ENCODE data around the gene DPAGT1. TPM values are rescaled to one million over a fixed set of nuclear protein-coding genes. Genes with fewer than 3 reads are reported as not detected.

DPAGT1 gene
- total and polyA plus RNA-seq, 2 experiments from 2014 or later: 37.2 to 52.6 TPM

GRCh38 chr11:119134389-119134978 lies 32.8 kb upstream of the DPAGT1 start:
- Histone ChIP-seq H3K79me2 (replicated peaks; ENCODE audit: insufficient read depth) (no peaks in the 10 kb centered on the region), H3K27ac (ENCODE audit: low read depth) (no peak overlapping the region), H3K4me1 (ENCODE audit: insufficient read depth) (no peaks in the 10 kb centered on the region), H4K20me1 (replicated peaks; ENCODE audit: insufficient read depth) (peaks cover 6% of the 10 kb centered on the region; the same call in 1 of the 2 replicates), H3F3A (replicated peaks; ENCODE audit: low read depth) (no peaks in the 10 kb centered on the region; the same call in 1 of the 2 replicates), H3K4me3 (no peak overlapping the region), H2AFZ (no peak overlapping the region), H3K9me2 (ENCODE audit: insufficient read depth) (no peaks in the 10 kb centered on the region), H3K4me2 (no peak overlapping the region), H3K36me3 (ENCODE audit: insufficient read depth) (peaks cover 28% of the 10 kb centered on the region), H3K27me3 (ENCODE audit: insufficient read depth) (no peaks in the 10 kb centered on the region)
- H3K36me3 Mint-ChIP-seq (ENCODE audit: low read depth): peaks cover 48% of the 10 kb centered on the region
- no peak overlapping the region for H3K27ac Mint-ChIP-seq
- peaks cover 4% of the 10 kb centered on the region for H3K27me3 Mint-ChIP-seq (ENCODE audit: insufficient read depth, low read depth, poor library complexity)
- TF ChIP-seq ZNF331 (CRISPR knock-in tag; IDR thresholded peaks at IDR 0.05; ENCODE audit: low read depth) (no peak), CTCF (conservative IDR thresholded peaks at IDR 0.05; ENCODE audit: low read depth in 2 of 2) (peak; percentile 62 to 68)
- no peaks in the 10 kb centered on the region; the same call in 2 of the 3 replicates for H3K4me1 Mint-ChIP-seq
- H3K4me3 Mint-ChIP-seq: no peak overlapping the region
- H3K9me3 Mint-ChIP-seq: no peaks in the 10 kb centered on the region
- ATAC-seq: peak; percentile 92
- DNase-seq (ENCODE audit: low spot score): peak; percentile 71

- Histone ChIP-seq H3K4me3 (no peak overlapping the region), H4K20me1 (replicated peaks; ENCODE audit: insufficient read depth) (peaks cover 11% of the 10 kb centered on the region; the same call in 1 of the 2 replicates), H3K27ac (ENCODE audit: low read depth) (no peak overlapping the region; the same call in 1 of the 2 replicates), H3K79me2 (replicated peaks; ENCODE audit: insufficient read depth) (no peaks in the 10 kb centered on the region), H3K4me2 (no peak overlapping the region), H3K27me3 (ENCODE audit: insufficient read depth) (no peaks in the 10 kb centered on the region), H3F3A (replicated peaks; ENCODE audit: low read depth) (peaks cover 3% of the 10 kb centered on the region; the same call in 1 of the 2 replicates), H3K9me2 (ENCODE audit: insufficient read depth) (no peaks in the 10 kb centered on the region), H2AFZ (no peak overlapping the region), H3K36me3 (ENCODE audit: insufficient read depth) (peaks cover 35% of the 10 kb centered on the region), H3K4me1 (ENCODE audit: insufficient read depth) (no peaks in the 10 kb centered on the region)
- peaks cover 4% of the 10 kb centered on the region; the same call in 2 of the 3 replicates for H3K4me1 Mint-ChIP-seq
- DNase-seq (ENCODE audit: low spot score) (no peak), ATAC-seq (no peak)
- no peak overlapping the region for H3K4me3 Mint-ChIP-seq
- no peaks in the 10 kb centered on the region for H3K9me3 Mint-ChIP-seq
- H3K36me3 Mint-ChIP-seq (ENCODE audit: low read depth): peaks cover 51% of the 10 kb centered on the region
- H3K27me3 Mint-ChIP-seq (ENCODE audit: insufficient read depth, low read depth, poor library complexity): peaks cover 4% of the 10 kb centered on the region
- H3K27ac Mint-ChIP-seq: no peak overlapping the region; the same call in 1 of the 2 replicates
- TF ChIP-seq POLR2AphosphoS5 (IDR thresholded peaks at IDR 0.05; ENCODE audit: low read depth): no peak
- no peak for TF ChIP-seq CREB1 (CRISPR knock-in tag; IDR thresholded peaks at IDR 0.05; ENCODE audit: low read depth)
- no peak for TF ChIP-seq REST (IDR thresholded peaks at IDR 0.05; ENCODE audit: unreplicated experiment)
- no peak for TF ChIP-seq ZNF114 (CRISPR knock-in tag; IDR thresholded peaks at IDR 0.05)
- TF ChIP-seq ETS1 (IDR thresholded peaks at IDR 0.05): no peak
- no peak for TF ChIP-seq ZNF462 (CRISPR knock-in tag; IDR thresholded peaks at IDR 0.05)
Observed at GRCh38 chr11:119130662-119131061, 29.0 kb upstream of the DPAGT1 start.

All from GM23338 (cell line).